ENCODE data around the gene WNT3. TPM values are rescaled to one million over a fixed set of nuclear protein-coding genes. Genes with fewer than 3 reads are reported as not detected.

WNT3 gene
- total and polyA plus RNA-seq, 4 experiments from 2014 or later: not detected

GRCh38 chr17:46800573-46800972 is 17.9 kb downstream of the WNT3 start:
- ChIA-PET CTCF (ENCODE audit: partially characterized antibody) (no interaction called here), POLR2A (ENCODE audit: partially characterized antibody) (no interaction called here)
- Histone ChIP-seq H3K9me3 (ENCODE audit: control insufficient read depth in 1 of 2, low read length in 2 of 2) (no peaks in the 10 kb centered on the region), H3K27ac (ENCODE audit: low read depth, low read length) (no peak overlapping the region), H3K36me3 (ENCODE audit: insufficient read depth, low read length) (no peaks in the 10 kb centered on the region), H3K4me3 (ENCODE audit: low read length in 2 of 2) (no peak overlapping the region), H3K27me3 (ENCODE audit: insufficient read depth, low read length) (no peaks in the 10 kb centered on the region), H3K4me1 (ENCODE audit: insufficient read depth, low read length) (no peaks in the 10 kb centered on the region)
- peaks cover 5 to 13% of the 10 kb centered on the region in 2 donors for H3K27me3 Mint-ChIP-seq
- no peaks in the 10 kb centered on the region for H3K9me3 Mint-ChIP-seq
- H3K27ac Mint-ChIP-seq: no peak overlapping the region
- H3K4me1 Mint-ChIP-seq: no peaks in the 10 kb centered on the region
- DNase-seq: no peak
- intact Hi-C loops (cut with micrococcal nuclease): no loop called here
- H3K36me3 Mint-ChIP-seq: no peaks in the 10 kb centered on the region
- H3K4me3 Mint-ChIP-seq: no peak overlapping the region

DNA sequence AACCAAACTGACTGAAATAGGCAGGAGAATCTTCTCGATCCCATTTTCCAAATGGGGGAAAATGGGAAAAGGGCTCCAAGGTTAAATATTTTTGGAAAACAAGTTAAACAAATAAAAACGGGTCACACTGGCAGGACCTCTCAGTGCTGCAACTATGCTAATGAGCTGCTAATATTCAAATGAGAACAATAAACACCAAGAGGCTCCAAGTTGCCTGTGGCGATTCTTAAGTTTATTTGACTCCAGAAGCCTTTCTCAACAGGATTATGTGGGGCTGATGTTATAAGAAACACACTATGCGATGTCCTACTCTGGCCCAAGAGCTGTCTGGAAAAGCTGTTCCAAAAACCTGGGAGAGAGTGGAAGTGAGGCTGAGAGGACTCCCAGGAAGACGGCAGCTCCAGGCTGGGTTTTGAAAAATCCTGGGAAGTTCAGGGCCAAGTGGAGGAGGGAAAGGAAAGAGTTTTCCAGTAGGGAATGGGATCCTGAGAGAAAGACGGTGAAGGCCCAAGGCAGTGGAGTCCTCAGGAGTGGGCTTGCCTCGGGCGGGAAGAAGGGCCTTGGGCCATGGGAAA is 21.4 kb downstream of the WNT3 start:
- intact Hi-C loops (cut with micrococcal nuclease): no loop called here
- Histone ChIP-seq H3K9me3 (ENCODE audit: control insufficient read depth in 1 of 2, low read length in 2 of 2) (no peaks in the 10 kb centered on the region), H3K4me3 (ENCODE audit: low read length in 2 of 2) (no peak overlapping the region), H3K27ac (ENCODE audit: low read depth, low read length) (no peak overlapping the region), H3K27me3 (ENCODE audit: insufficient read depth, low read length) (no peaks in the 10 kb centered on the region), H3K4me1 (ENCODE audit: insufficient read depth, low read length) (no peaks in the 10 kb centered on the region), H3K36me3 (ENCODE audit: insufficient read depth, low read length) (no peaks in the 10 kb centered on the region)
- Mint-ChIP-seq H3K27ac (no peak overlapping the region), H3K36me3 (no peaks in the 10 kb centered on the region), H3K4me1 (no peaks in the 10 kb centered on the region), H3K27me3 (peaks cover 7 to 21% of the 10 kb centered on the region in 2 donors), H3K4me3 (no peak overlapping the region), H3K9me3 (no peaks in the 10 kb centered on the region)
- CTCF ChIA-PET (ENCODE audit: partially characterized antibody): no interaction called here
- POLR2A ChIA-PET (ENCODE audit: partially characterized antibody): no interaction called here
- no peak for DNase-seq

DNA sequence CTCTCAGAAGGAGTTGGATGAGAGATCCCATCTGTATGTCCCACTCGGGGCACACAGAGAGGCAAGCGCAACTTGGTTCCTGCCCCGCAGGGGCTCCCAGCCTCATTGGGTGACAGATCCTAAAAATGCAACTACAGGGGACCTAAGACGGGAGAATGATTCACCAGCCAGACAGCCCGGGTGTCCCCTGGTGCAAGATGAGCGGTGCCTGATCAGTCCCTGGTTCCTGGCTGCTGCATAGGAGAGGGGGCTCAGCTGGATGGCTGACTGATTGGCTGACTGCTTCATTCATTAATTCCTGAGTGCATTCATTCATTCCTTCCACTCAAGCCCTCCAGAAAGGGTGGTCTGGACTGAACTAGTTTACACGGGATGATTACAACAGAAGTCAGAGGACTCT is 22.0 kb downstream of the WNT3 start:
- Histone ChIP-seq H3K4me1 (ENCODE audit: insufficient read depth, low read length) (no peaks in the 10 kb centered on the region), H3K36me3 (ENCODE audit: insufficient read depth, low read length) (no peaks in the 10 kb centered on the region), H3K4me3 (ENCODE audit: low read length in 2 of 2) (no peak overlapping the region), H3K27me3 (ENCODE audit: insufficient read depth, low read length) (no peaks in the 10 kb centered on the region), H3K27ac (ENCODE audit: low read depth, low read length) (no peak overlapping the region), H3K9me3 (ENCODE audit: control insufficient read depth in 1 of 2, low read length in 2 of 2) (no peaks in the 10 kb centered on the region)
- DNase-seq: no peak
- Mint-ChIP-seq H3K4me3 (no peak overlapping the region), H3K4me1 (no peaks in the 10 kb centered on the region), H3K9me3 (no peaks in the 10 kb centered on the region), H3K36me3 (no peaks in the 10 kb centered on the region), H3K27me3 (peaks cover 11 to 25% of the 10 kb centered on the region in 2 donors), H3K27ac (no peak overlapping the region)
- intact Hi-C loops (cut with micrococcal nuclease): no loop called here
- ChIA-PET POLR2A (ENCODE audit: partially characterized antibody) (no interaction called here), CTCF (ENCODE audit: partially characterized antibody) (no interaction called here)

GRCh38 chr17:46796084-46796483 is 22.4 kb downstream of the WNT3 start:
- Histone ChIP-seq H3K4me3 (ENCODE audit: low read length in 2 of 2) (no peak overlapping the region), H3K27me3 (ENCODE audit: insufficient read depth, low read length) (no peaks in the 10 kb centered on the region), H3K9me3 (ENCODE audit: control insufficient read depth in 1 of 2, low read length in 2 of 2) (no peaks in the 10 kb centered on the region), H3K4me1 (ENCODE audit: insufficient read depth, low read length) (no peaks in the 10 kb centered on the region), H3K27ac (ENCODE audit: low read depth, low read length) (no peak overlapping the region), H3K36me3 (ENCODE audit: insufficient read depth, low read length) (no peaks in the 10 kb centered on the region)
- H3K36me3 Mint-ChIP-seq: no peaks in the 10 kb centered on the region
- no peak for DNase-seq
- intact Hi-C loops (cut with micrococcal nuclease): no loop called here
- H3K4me1 Mint-ChIP-seq: no peaks in the 10 kb centered on the region
- ChIA-PET CTCF (ENCODE audit: partially characterized antibody) (no interaction called here), POLR2A (ENCODE audit: partially characterized antibody) (no interaction called here)
- H3K9me3 Mint-ChIP-seq: no peaks in the 10 kb centered on the region
- no peak overlapping the region for H3K4me3 Mint-ChIP-seq
- H3K27ac Mint-ChIP-seq: no peak overlapping the region
- peaks cover 14 to 27% of the 10 kb centered on the region in 2 donors for H3K27me3 Mint-ChIP-seq

DNA sequence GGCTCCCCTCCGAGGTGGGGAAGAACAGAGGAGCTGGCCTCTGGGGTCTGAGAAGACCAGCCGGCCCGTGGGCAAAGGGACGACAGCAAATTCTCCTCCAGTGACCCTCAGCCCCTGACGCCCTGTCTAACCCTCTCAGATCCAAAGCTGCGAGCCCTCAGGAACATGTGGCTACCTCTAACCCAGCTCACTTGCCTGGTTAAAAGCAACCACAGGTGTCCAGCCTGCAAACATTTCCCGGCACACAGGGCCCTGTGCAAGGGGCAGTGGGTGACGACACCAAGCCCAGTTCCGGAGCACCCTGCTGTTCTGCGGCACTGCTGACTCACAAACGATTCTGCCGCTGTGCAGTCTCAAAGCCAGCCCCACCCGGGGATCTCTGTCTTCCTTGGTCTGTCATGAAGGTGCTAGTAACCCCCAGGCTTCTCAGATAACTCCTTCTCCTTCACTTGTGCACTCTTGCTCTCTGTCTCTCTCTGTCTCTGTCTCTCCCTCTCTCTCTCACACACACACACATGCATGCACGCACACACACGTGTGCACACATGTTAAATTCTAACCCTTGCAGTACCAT is 23.0 kb downstream of the WNT3 start:
- CTCF ChIA-PET (ENCODE audit: partially characterized antibody): no interaction called here
- Histone ChIP-seq H3K27ac (ENCODE audit: low read depth, low read length) (no peak overlapping the region), H3K27me3 (ENCODE audit: insufficient read depth, low read length) (no peaks in the 10 kb centered on the region), H3K9me3 (ENCODE audit: control insufficient read depth in 1 of 2, low read length in 2 of 2) (no peaks in the 10 kb centered on the region), H3K36me3 (ENCODE audit: insufficient read depth, low read length) (no peaks in the 10 kb centered on the region), H3K4me3 (ENCODE audit: low read length in 2 of 2) (no peak overlapping the region), H3K4me1 (ENCODE audit: insufficient read depth, low read length) (no peaks in the 10 kb centered on the region)
- Mint-ChIP-seq H3K27ac (no peak overlapping the region), H3K4me3 (no peak overlapping the region), H3K4me1 (peaks cover 0 to 1% (median 0%) of the 10 kb centered on the region in 4 donors), H3K27me3 (peaks cover 19 to 29% of the 10 kb centered on the region in 2 donors), H3K36me3 (no peaks in the 10 kb centered on the region), H3K9me3 (peaks cover 0 to 2% (median 0%) of the 10 kb centered on the region in 8 donors)
- no peak for DNase-seq
- POLR2A ChIA-PET (ENCODE audit: partially characterized antibody): no interaction called here
- intact Hi-C loops (cut with micrococcal nuclease): no loop called here

- Histone ChIP-seq H3K27me3 (ENCODE audit: insufficient read depth, low read length) (no peaks in the 10 kb centered on the region), H3K4me1 (ENCODE audit: insufficient read depth, low read length) (no peaks in the 10 kb centered on the region), H3K9me3 (ENCODE audit: control insufficient read depth in 1 of 2, low read length in 2 of 2) (no peaks in the 10 kb centered on the region), H3K36me3 (ENCODE audit: insufficient read depth, low read length) (no peaks in the 10 kb centered on the region), H3K27ac (ENCODE audit: low read depth, low read length) (no peak overlapping the region), H3K4me3 (ENCODE audit: low read length in 2 of 2) (no peak overlapping the region)
- Mint-ChIP-seq H3K36me3 (no peaks in the 10 kb centered on the region), H3K27ac (no peak overlapping the region), H3K4me1 (peaks cover 0 to 1% (median 0%) of the 10 kb centered on the region in 4 donors), H3K9me3 (peaks cover 0 to 7% (median 0%) of the 10 kb centered on the region in 8 donors), H3K27me3 (peaks cover 21 to 31% of the 10 kb centered on the region in 2 donors), H3K4me3 (no peak overlapping the region)
- ChIA-PET CTCF (ENCODE audit: partially characterized antibody) (no interaction called here), POLR2A (ENCODE audit: partially characterized antibody) (no interaction called here)
- intact Hi-C loops (cut with micrococcal nuclease): no loop called here
- DNase-seq: no peak
These were observed 24.2 kb downstream of the WNT3 start for GRCh38 chr17:46794318-46794717.

DNA sequence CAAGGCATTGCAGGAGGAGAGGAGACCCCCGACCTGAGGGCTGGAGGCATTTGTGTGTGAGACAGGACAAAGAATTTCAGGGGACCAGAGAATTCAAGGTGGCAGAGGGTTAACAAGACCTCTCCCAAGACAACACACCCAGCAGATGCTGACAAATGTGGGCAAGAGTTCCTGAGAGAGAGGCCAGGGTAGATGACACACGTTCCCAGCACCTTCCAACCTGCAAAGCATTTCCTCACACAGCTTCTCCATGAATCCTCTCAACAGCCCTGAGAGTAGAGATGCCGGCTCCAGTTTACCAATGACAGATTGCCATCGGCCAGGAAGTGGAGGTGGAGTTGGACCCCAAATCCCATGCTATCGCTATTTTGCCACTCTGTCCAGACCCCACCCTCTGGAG is 25.0 kb downstream of the WNT3 start:
- no peak overlapping the region for H3K27ac Mint-ChIP-seq
- intact Hi-C loops (cut with micrococcal nuclease): no loop called here
- DNase-seq: no peak
- peaks cover 0 to 7% (median 0%) of the 10 kb centered on the region in 8 donors for H3K9me3 Mint-ChIP-seq
- H3K9me3 ChIP-seq (ENCODE audit: control insufficient read depth in 1 of 2, low read length in 2 of 2): no peaks in the 10 kb centered on the region
- no peaks in the 10 kb centered on the region for H3K36me3 ChIP-seq (ENCODE audit: insufficient read depth, low read length)
- H3K27me3 Mint-ChIP-seq: peaks cover 21 to 29% of the 10 kb centered on the region in 2 donors
- no peak overlapping the region for H3K4me3 ChIP-seq (ENCODE audit: low read length in 2 of 2)
- no peak overlapping the region for H3K27ac ChIP-seq (ENCODE audit: low read depth, low read length)
- no peak overlapping the region for H3K4me3 Mint-ChIP-seq
- H3K36me3 Mint-ChIP-seq: no peaks in the 10 kb centered on the region
- H3K4me1 Mint-ChIP-seq: peaks cover 0 to 1% (median 0%) of the 10 kb centered on the region in 4 donors
- POLR2A ChIA-PET (ENCODE audit: partially characterized antibody): no interaction called here
- H3K27me3 ChIP-seq (ENCODE audit: insufficient read depth, low read length): no peaks in the 10 kb centered on the region
- H3K4me1 ChIP-seq (ENCODE audit: insufficient read depth, low read length): no peaks in the 10 kb centered on the region
- CTCF ChIA-PET (ENCODE audit: partially characterized antibody): no interaction called here

Measured in CD4-positive, alpha-beta memory T cell (primary cell).